GM21526 (cell line): ENCODE data around the gene TBX1.
"Not testable (repeated sequence)": the region's sequence is repeated elsewhere in the genome, so short reads cannot be mapped to it uniquely, and the experiment has no call there.

Source experiments
- ATAC-seq: cut with Tn5 transposase; IDR thresholded peaks from one replicate; pipeline ENCODE4 v1.9.1; 2021; ENCODE audit warnings: moderate library complexity; ENCODE audit not compliant: unreplicated experiment, low FRiP score

Gene TBX1

DNA sequence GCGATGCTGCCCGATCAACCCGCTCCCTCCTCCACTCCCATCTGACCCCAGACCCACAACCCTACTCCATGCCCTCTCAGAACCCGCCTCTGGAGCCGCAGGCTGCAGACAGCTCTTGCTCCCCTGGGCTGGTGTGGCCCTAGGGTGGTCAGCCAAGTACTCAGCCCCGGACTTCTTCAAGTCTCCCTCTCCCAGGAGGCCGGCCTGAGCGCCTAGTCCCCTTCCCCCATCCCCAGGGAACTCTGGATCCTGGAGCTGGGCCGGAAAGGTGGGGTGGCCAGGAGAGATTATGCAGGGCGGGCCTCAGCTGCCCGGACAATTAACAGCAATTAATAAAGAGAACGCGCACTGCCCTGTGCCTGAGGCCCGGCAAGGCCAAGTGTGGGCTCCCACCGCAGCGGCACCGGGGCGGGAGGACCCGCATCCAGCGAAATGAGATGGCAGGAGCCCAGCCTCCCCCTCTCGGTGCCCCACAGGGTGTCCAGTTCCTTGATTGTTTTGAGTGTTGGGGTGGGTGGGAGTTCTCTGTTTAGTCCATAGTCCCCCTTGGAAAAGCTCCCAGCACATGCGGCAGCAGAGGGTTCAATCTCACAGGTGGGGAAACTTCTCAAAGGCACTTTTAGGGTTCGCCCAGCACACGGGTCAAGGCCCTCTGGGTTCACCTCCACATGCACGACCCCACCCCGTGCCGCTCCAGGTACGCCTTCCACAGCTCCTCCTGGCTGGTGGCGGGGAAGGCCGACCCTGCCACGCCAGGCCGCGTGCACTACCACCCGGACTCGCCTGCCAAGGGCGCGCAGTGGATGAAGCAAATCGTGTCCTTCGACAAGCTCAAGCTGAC, 3.1 kb downstream of the TBX1 start:
- ATAC-seq, result no peak

DNA sequence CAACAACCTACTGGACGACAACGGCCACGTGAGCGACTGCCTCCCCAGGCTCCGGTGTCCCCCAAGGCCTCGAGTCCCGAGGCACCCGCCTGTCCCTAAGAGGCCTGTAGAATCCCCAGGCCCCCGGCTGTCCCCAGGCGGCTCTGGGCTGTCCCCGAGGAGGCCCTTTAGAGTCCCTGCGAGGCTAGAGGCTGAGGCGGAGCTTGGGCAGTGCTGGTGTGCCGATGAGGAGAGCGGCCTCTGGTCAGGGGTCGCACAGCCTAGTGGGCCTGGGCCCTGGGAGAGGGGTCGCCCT, 3.7 kb downstream of the TBX1 start:
- no peak for ATAC-seq

DNA sequence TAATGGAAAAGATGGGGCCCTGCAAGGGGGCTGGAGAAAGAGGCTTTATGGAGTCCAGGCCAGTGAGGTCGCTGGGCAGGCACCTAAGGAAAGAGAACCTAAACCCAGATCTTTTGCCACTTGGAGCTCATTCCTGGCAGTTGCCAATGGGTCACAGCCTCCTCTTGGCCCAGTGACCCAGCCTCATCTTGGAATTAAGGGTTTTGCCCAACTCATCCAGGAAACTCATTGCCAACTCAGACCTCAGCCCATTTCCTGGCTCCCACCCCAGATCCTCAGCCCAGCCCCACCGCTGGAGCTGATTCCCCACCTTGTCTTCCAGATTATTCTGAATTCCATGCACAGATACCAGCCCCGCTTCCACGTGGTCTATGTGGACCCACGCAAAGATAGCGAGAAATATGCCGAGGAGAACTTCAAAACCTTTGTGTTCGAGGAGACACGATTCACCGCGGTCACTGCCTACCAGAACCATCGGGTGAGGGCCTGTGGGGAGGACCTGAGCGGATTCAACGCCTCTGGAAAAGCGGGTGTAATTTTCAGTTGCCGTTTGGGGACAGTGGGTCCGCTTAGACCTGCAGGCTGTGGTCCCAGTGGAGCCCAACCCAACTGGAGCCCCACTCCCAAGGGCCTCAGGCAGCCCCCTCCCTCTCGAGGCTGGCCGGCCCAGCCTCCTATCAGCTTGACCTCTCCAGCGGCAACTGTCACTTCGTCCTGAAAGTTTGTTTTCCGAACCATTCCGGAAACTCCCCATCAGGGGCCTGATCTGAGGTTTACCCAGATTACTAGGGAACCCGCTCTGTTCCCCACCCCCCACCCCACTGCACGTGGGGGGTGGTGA, 4.3 kb downstream of the TBX1 start:
- no peak for ATAC-seq

DNA sequence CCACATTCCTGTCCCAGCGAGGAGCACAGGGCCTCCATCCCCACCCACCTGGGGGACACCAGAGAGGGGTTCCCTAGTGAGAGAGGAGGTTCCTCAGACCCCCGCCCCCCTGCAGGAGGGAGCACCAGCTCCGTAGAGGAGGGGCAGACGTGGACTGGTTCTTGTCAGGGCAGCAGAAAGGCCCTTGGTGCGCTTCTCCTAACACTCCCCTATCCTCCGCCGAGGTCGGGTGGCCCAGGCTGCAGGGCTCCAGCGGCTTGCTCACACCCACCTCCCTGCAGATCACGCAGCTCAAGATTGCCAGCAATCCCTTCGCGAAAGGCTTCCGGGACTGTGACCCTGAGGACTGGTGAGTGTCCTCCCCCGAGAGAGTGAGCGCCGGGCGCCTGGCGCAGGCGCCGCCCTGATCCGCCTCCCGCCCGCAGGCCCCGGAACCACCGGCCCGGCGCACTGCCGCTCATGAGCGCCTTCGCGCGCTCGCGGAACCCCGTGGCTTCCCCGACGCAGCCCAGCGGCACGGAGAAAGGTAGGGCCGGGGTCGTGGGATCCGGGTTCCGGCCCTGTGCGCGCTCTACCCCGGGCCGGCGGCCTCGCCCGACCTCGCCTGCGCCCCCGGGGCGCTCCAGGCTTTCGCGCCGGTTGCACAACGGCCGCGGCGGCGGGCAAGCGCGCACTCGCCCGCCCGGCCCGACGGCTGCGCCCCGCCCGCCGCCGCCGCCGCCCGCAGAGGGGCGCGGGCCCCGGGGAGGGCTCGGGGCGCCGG, 5.1 kb downstream of the TBX1 start:
- ATAC-seq, result no peak

DNA sequence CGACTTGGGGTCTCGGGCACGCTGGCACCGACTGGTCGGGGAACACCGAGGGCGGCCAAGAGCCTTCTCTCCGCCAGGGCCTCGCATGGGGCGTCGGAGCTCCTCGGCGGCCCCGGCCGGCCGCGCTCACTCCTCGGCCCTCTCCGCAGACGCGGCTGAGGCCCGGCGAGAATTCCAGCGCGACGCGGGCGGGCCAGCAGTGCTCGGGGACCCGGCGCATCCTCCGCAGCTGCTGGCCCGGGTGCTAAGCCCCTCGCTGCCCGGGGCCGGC, 5.6 kb downstream of the TBX1 start:
- ATAC-seq, result no peak

DNA sequence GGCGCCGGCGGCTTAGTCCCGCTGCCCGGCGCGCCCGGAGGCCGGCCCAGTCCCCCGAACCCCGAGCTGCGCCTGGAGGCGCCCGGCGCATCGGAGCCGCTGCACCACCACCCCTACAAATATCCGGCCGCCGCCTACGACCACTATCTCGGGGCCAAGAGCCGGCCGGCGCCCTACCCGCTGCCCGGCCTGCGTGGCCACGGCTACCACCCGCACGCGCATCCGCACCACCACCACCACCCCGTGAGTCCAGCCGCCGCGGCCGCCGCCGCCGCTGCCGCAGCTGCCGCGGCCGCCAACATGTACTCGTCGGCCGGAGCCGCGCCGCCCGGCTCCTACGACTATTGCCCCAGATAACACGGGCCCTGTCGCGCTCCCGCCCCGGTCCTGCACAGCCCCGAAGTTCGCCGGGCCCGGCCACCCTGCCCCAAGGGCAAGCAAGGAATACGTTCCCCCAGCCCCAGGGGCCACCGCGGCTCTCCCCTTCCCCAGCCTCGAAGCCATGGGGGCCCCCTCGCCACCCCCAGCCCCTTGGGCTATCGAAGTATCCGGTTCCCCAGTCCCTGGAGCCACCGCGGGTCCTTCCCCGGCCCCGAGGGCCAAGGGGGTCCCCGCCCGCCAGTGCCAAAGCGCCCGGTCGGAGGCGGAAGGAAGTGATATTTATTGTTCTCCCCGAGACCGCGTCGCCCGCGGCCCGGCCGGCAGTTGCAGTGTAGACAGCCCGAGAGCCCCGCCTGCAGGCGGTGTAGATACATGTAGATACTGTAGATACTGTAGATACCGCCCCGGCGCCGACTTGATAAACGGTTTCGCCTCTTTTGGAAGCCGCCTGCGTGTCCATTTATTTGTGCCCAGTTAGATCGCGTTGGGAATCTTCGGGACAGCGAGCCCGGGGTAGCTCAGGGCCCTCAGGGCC, 6.2 kb downstream of the TBX1 start:
- no peak for ATAC-seq

DNA sequence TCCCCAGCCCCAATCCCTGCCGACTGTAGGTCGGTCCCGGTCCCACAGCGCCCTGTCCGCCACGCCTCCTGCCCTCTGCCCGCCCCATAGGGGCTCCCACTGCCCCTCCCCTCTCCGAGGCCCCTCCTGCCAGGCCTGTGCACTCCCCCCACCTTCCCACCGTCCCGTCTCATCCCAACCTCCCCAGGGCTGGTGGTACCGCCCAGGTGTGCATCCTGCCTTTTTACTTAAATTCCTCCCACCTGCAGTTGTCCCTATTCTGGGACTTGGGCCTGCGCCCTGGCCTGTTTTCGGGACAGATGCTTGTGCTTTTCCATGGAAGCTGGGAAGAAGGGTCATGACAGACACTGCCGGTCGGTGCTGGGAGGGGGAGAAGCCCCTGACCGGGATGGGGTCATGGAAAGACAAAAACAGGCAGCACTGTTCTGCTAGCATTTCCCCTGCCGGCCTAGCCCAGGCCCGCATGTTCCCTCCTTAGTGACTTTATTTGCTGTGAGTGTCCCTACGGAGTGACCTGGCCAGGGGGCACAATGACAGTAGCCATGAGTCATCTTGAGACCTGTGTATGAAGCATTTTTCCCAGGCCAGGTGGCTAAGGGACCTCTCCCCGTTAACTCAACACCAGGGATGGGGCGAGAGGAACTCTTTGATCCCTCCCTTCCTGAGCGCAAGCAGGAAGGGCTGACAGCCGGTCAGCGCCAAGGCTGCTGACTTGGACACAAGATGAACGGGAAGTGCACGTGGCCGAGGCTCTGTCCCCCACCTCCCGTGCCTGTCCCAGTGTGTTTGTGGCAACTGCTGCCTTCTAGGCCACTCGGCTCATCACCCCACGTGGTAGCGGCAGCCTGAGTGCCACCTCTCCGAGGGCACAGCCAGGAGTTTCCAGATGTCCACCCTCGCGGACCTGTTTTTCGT, 7.1 kb downstream of the TBX1 start:
- no peak for ATAC-seq

DNA sequence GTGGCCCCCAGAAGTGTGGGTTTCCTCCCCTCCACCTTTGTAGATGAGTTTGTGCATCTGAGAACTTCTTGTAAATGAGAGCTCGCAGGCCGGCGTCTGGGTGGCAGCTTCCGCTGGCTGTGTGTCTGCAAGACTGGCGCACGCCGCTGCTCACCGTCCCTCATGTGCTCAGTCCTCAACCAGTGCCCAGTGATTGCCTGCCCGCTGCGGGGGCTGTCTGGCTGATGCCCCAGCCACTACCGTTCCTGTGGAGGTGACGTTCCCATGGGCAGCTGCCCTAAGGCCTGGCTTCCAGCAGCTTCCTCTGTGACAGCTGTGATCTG, 8.8 kb downstream of the TBX1 start:
- no peak for ATAC-seq

DNA sequence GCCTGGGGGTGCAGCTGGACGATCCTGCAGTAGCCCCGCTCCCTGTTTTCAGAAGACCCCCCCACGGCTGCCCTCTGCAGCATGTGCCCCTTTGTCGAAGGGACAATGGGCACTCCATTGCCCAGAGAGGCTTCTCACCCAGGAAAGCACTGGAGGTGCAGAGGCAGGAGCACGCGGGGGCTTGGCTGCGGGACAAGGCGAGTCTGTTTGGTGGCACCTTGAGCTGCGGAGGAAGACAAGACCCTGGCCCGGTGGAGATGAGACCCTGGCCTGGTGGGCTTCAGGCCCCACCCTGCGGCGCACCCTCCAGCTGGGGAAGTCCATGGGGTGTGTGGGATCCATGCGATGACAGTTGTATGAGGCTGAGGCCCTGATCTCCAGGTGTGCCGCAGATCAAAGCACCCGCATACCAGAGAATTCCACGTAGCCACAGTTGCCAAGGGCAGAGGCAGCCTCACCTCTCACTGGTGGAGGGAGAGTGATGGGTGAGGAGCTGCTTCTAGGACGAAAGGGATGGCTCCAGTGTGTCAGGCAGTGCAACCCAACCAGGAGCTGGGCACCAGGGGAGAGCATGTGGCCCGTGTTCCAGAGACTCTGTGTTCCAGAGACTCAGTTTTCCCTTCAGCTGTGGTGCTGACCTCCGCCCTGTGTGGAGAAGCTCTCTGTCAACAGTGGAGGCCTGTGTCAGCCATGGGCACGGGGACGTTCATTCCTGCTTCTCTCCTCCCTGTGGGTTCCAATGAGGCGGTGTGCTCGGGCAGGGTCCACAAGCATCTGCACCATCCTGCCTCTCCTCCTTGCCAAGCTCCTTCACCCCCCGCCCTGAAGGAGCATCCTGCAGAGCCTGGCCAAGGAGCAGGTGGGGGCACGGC, 10.0 kb downstream of the TBX1 start:
- ATAC-seq, result no peak

DNA sequence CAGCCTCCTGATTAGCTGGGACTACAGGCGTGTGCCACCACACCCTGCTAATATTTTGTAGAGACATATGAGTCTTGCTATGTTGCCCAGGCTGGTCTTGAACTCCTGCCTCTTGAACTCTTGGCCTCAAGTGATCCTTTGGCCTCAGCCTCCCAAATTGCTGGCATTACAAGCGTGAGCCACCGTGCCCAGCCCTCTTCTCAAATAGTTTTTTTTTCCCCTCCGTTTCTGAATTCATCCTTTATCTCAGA, 11.8 kb downstream of the TBX1 start:
- ATAC-seq, result no peak

DNA sequence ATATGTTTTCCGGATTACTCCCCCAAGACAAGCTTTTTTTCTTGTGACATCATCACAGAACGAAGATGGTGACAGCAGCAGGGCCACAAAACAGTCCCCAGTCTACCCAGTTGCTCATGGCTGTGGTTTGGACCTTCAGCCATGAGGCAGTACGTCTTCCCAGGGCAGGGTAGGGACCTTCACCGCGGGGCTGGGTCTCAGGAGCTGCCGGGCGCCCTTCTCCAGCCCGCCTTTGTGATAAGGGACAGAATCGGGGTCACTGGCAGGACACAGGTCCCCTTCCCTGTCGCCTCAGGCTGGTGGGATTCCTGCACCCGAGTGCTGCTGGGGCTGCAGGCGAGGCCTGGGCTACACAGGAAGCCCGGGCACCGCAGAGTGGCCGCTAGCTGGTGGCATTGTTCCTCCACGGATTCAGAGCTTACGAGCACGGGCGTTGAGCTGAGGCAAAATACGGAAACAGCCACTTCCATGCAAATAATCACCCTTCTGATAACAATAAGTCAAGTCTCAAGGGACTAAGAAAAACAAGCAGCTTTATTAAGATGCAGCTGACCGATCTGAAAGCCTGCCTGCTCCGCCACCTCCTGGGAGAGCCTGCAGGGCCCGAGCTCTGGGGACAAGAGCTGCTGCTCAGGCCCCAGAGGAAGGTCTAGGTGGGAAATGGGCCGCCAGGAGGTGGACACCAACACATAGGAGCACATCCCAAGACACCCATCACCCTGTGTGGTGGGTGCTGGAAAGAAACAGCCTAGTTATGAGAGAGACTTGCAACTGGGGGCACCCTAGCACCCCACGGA, 12.3 kb downstream of the TBX1 start:
- ATAC-seq, result no peak

DNA sequence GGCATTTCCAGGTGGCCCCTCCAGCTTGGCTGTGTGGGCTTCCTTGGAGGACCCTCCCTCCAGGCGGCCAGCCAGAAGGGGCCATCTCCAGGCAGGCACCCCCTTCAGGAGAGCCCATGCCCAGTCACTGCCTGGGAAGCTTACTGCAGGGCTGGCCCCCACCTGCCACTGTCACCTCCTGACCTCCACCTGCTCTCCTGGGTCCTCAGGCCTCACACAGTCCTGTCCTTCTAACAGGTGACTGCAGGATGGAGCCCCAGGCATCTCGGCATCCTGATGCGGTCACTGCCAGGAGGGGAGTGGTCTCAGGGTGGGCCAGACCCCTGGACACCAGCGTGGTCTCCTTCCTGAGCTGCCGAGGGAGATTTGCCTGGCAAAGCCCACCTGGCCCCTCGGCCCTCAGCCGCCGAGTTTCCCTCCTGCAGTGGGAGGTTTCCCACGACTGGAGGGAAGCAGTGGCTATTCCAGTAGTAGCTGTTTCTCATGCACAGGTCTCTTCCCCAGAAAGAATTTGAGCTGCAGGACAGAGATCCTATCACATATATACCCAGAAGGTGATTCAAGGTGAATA, 13.0 kb downstream of the TBX1 start:
- ATAC-seq, result no peak

DNA sequence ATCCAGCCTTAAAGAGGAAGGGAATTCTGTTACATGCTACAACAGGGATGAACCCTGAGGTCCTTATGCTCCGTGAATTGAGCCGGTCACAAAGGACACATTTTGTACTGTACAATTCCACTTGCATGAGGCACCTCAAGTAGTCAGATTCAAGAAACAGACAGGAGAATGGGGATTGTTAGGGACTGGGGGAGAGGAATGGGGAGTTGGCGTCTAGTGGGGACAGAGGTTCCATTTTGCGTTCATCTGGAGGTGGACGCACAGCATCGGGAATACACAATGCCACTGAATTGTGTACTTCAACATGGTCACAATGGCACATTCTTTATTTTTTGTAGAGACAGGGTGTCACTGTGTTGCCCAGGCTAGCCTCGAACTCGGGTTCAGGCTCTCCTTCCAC, 14.1 kb downstream of the TBX1 start:
- ATAC-seq, result no peak

DNA sequence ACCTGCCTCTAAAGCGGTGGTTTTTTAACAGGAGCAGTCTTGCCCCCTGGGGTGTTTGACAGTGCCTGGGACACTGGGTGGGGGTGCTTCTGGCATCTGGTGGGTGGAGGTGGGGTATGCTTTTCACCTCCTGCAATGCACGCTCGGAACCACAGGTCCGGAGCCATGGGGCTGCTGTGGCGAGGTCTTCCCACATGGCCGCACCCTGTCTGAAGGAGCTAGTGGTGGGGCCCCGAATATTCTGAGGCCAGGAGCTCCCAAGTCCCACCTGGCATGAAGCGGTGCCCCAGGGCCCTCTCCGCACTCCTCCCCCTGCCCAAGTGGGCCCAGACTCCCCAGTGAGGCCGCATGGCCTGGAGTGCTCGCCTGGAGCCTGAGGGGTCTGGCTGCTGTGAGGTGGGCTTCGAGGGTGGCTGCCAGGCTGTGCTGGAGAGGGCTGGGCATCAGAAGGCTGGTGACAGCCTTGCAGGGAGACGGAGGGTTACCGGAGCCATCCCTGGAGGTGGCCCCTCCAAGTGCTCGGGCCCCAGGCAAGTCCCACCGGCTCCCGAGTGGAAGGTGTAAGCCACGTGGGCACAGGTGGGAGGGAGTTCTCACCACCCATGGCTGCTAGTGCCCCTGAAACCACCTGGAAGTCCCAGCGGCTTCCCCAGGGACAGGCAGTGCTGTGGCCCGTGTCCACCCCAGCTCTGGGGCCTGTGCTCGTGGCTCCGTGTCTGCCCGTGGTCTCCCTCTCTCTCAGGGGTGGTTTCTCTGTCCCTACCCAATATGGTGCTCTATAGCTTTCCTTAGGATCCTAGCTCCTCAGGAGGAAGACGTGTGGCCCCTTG, 15.1 kb downstream of the TBX1 start:
- ATAC-seq, result no peak

DNA sequence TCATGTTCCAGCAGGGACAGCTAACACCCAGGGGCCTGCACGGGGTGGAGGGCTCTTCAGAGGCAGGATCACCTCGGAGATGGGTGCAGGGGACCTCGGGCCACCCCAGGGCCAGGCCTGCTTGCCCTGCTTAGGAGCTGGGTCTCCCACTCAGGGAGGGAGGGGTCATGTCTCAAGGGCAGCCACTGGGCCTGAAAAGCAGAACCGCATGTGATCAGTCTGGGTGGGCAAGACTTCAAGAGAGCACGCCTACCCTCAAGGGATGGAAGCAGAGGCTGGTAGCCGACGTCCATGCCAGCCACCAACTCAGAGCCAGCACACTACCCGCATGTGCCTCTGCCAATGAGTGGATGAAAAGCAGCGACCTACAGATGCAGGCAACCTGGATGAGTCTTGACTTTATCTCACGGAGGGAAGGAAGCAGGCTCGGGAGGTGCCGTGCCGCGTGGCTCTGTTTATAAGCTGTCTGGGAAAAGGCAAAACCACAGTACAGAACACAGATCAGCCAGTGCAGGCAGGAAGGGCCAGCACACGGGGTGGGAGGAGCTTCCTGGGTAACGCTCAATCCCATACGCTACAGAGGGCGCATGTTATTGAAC, 16.0 kb downstream of the TBX1 start:
- ATAC-seq, result no peak

DNA sequence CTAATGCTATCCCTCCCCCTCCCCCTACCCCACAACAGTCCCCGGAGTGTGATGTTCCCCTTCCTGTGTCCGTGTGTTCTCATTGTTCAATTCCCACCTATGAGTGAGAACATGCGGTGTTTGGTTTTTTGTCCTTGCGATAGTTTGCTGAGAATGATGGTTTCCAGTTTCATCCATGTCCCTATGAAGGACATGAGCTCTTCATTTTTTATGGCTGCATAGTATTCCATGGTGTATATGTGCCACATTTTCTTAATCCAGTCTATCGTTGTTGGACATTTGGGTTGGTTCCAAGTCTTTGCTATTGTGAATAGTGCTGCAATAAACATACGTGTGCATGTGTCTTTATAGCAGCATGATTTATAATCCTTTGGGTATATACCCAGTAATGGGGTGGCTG, 16.6 kb downstream of the TBX1 start:
- not testable (repeated sequence) for ATAC-seq

DNA sequence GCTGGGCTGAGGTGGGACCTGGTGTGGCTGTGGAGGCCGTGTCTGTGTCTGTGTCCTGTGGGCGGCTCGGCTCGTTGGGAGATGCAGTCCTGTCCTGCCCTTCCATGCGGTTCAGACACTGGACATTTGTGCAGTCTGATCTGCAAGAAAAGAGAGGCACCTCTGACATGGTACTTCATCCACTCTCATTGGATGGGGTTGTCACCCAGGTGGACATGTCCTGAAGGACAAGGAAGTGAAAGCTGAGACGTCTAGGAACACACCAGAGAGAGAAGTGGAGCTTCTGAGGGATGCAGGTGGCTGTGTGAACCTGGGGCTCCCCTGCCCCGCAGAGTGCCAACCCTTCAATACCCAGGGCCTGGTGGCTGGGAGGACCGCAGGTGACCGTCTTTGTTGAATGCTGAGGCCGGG, 18.4 kb downstream of the TBX1 start:
- ATAC-seq, result no peak
